Activated CD4-positive, alpha-beta T cell treated with anti-CD3 and anti-CD28 coated beads for 4 hours (primary cell): ENCODE data around the gene CLDN34.

Experiments used
- DNase-seq, 2 donors: peaks; one replicate each; pipeline ENCODE4 v3.0.0-alpha.2; 2020

Gene CLDN34

DNA sequence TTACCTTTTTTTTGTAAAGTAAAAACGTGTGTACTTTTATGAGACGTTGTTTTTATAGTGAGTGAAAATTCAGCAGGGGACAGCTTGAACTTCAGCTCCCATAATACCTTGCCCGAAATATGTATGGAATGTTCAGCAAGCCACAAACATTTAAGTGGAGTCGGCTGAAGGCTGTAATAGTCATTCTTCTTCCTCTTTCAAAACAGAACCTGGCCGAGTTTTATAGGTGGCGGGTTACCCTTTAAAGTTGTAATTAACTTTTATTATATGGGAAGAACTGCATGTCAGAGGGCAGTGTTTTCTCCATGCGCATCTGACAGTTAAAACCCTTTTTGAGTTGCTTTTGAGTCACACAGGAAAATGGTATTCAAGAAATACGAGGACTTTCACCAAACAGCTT lies 50.7 kb downstream of the CLDN34 start:
- no peak for DNase-seq
